HFFc6 (cell line): Measurements from ENCODE around the gene AP1AR. TPM values are rescaled to one million over a fixed set of nuclear protein-coding genes. Genes with fewer than 3 reads are reported as not detected.

Source experiments
- DNase-seq: peaks from one replicate; pipeline ENCODE4 v3.0.0-alpha.2; 2018
- H3K27ac Mint-ChIP-seq: 2 replicates; pipeline ENCODE4 v1.8.0; 2020; ENCODE audit warnings: mild to moderate bottlenecking, mixed read lengths
- H3K27me3 Mint-ChIP-seq: 2 replicates; pipeline ENCODE4 v1.8.0; 2021; ENCODE audit warnings: mild to moderate bottlenecking, moderate library complexity, mixed read lengths; ENCODE audit not compliant: insufficient read depth
- H3K36me3 Mint-ChIP-seq: 2 replicates; pipeline ENCODE4 v1.8.0; 2021; ENCODE audit warnings: low read depth, mixed read lengths
- H3K4me1 Mint-ChIP-seq: 2 replicates; pipeline ENCODE4 v1.8.0; 2020; ENCODE audit warnings: low read depth, mixed read lengths
- H3K4me3 Mint-ChIP-seq: 2 replicates; pipeline ENCODE4 v1.8.0; 2020; ENCODE audit warnings: mild to moderate bottlenecking, moderate library complexity, mixed read lengths
- H3K9me3 Mint-ChIP-seq: 2 replicates; pipeline ENCODE4 v1.8.0; 2020; ENCODE audit warnings: mild to moderate bottlenecking, mixed read lengths
- CTCF ChIP-seq: fragments of 200-600 bp; sonication (generic); IDR thresholded peaks from 2 replicates; pipeline ENCODE4 v1.5.0; 2021; ENCODE audit warnings: antibody characterized with exemption, mild to moderate bottlenecking
- total RNA-seq, 6 experiments: library from RNA; stranded (reverse); fragmentation: NEBNext Ultra II Directional; extraction: Animal tissue kit (Norgen Biotek cat#: 25700); gene quantifications; 2 replicates in 1 of 6; 3 replicates in 5 of 6; pipeline ENCODE4 v1.2.3, GENCODE V29; 2021

Gene AP1AR
- total RNA-seq, 6 experiments from 2014 or later, result 8.7 to 15.6 (median 11.4) TPM

GRCh38 chr4:112247021-112247420, 15.4 kb downstream of the AP1AR start:
- no peak overlapping the region for H3K4me3 Mint-ChIP-seq
- no peak overlapping the region for H3K27ac Mint-ChIP-seq
- no peak for DNase-seq
- H3K4me1 Mint-ChIP-seq, result peaks cover 16% of the 10 kb centered on the region; the same call in 1 of the 2 replicates
- peaks cover 2% of the 10 kb centered on the region; the same call in 1 of the 2 replicates for H3K27me3 Mint-ChIP-seq
- H3K36me3 Mint-ChIP-seq, result no peaks in the 10 kb centered on the region
- no peak for TF ChIP-seq CTCF
- H3K9me3 Mint-ChIP-seq, result no peaks in the 10 kb centered on the region

GRCh38 chr4:112251019-112251643, 19.5 kb downstream of the AP1AR start:
- no peak for TF ChIP-seq CTCF
- peaks cover 2% of the 10 kb centered on the region; the same call in 1 of the 2 replicates for H3K27me3 Mint-ChIP-seq
- no peak overlapping the region for H3K27ac Mint-ChIP-seq
- no peaks in the 10 kb centered on the region for H3K9me3 Mint-ChIP-seq
- no peaks in the 10 kb centered on the region for H3K36me3 Mint-ChIP-seq
- no peak overlapping the region for H3K4me3 Mint-ChIP-seq
- no peak for DNase-seq
- H3K4me1 Mint-ChIP-seq, result peaks cover 16% of the 10 kb centered on the region

- Mint-ChIP-seq H3K36me3 (no peaks in the 10 kb centered on the region), H3K27me3 (peaks cover 2% of the 10 kb centered on the region), H3K4me1 (peaks cover 16% of the 10 kb centered on the region), H3K9me3 (no peaks in the 10 kb centered on the region), H3K4me3 (no peak overlapping the region), H3K27ac (no peak overlapping the region)
- no peak for DNase-seq
- TF ChIP-seq CTCF, result no peak
Measured at GRCh38 chr4:112252234-112252633, 20.6 kb downstream of the AP1AR start.

- no peak for DNase-seq
- Mint-ChIP-seq H3K9me3 (no peaks in the 10 kb centered on the region), H3K36me3 (no peaks in the 10 kb centered on the region), H3K4me1 (peaks cover 16% of the 10 kb centered on the region), H3K27me3 (peaks cover 2% of the 10 kb centered on the region), H3K4me3 (no peak overlapping the region), H3K27ac (no peak overlapping the region)
- TF ChIP-seq CTCF, result no peak
Measured at GRCh38 chr4:112253382-112254000, 21.9 kb downstream of the AP1AR start.

GRCh38 chr4:112257098-112257497, 25.5 kb downstream of the AP1AR start:
- Mint-ChIP-seq H3K4me3 (no peak overlapping the region), H3K27me3 (no peaks in the 10 kb centered on the region; the same call in 1 of the 2 replicates), H3K9me3 (no peaks in the 10 kb centered on the region), H3K27ac (no peak overlapping the region), H3K36me3 (no peaks in the 10 kb centered on the region), H3K4me1 (peaks cover 5% of the 10 kb centered on the region; the same call in 1 of the 2 replicates)
- TF ChIP-seq CTCF, result no peak
- no peak for DNase-seq
